A673 (cell line): Measurements from ENCODE around the gene RGL3. TPM values are rescaled to one million over a fixed set of nuclear protein-coding genes. Genes with fewer than 3 reads are reported as not detected.

ENCODE experiments used
- total RNA-seq: library from RNA; stranded (reverse); gene quantifications from 2 replicates; pipeline ENCODE4 v1.2.3, GENCODE V29; 2021

RGL3 gene
- total RNA-seq, 1 experiment from 2014 or later = not detected

Other genes with a start within 250 kb of the RGL3 start
- 85.8 and 90.9 TPM in 2 replicates for gene KANK2, start 221.8 kb downstream of the RGL3 start, total RNA-seq
- not detected in 2 replicates for gene ANGPTL8, start 179.7 kb downstream of the RGL3 start, total RNA-seq
- 15.6 and 24.5 TPM in 2 replicates for gene DOCK6, start 156.8 kb downstream of the RGL3 start, total RNA-seq
- gene TSPAN16, start 123.2 kb downstream of the RGL3 start, total RNA-seq = not detected in 2 replicates
- gene RAB3D, start 79.7 kb downstream of the RGL3 start, total RNA-seq = 25.4 and 35.5 TPM in 2 replicates
- gene TMEM205, start 73.0 kb downstream of the RGL3 start, total RNA-seq = 94.3 and 100 TPM in 2 replicates
- gene CCDC159, start 72.8 kb downstream of the RGL3 start, total RNA-seq = 7.9 and 11.6 TPM in 2 replicates
- 19.0 and 20.2 TPM in 2 replicates for gene PLPPR2, start 63.9 kb downstream of the RGL3 start, total RNA-seq
- 2.5 and 3.3 TPM in 2 replicates for gene SWSAP1, start 44.6 kb downstream of the RGL3 start, total RNA-seq
- 5.3 and 6.0 TPM in 2 replicates for gene EPOR, start 35.0 kb downstream of the RGL3 start, total RNA-seq
- gene ODAD3, start 15.8 kb upstream of the RGL3 start, total RNA-seq = 0.39 and 1.4 TPM in 2 replicates
- gene PRKCSH, start 16.3 kb upstream of the RGL3 start, total RNA-seq = 456 and 468 TPM in 2 replicates
- 5.3 TPM in 2 replicates for gene ELAVL3, start 61.7 kb upstream of the RGL3 start, total RNA-seq
- gene ZNF653, start 86.5 kb upstream of the RGL3 start, total RNA-seq = 15.9 and 16.4 TPM in 2 replicates
- 64.7 and 74.8 TPM in 2 replicates for gene ECSIT, start 109.8 kb upstream of the RGL3 start, total RNA-seq
- 0.60 TPM in 1 of 2 replicates, not detected in the other for gene CNN1, start 119.5 kb upstream of the RGL3 start, total RNA-seq
- 83.5 and 97.9 TPM in 2 replicates for gene ELOF1, start 139.9 kb upstream of the RGL3 start, total RNA-seq
- gene ACP5, start 158.3 kb upstream of the RGL3 start, total RNA-seq = not detected in 2 replicates
- gene ZNF627, start 178.2 kb upstream of the RGL3 start, total RNA-seq = 13.9 and 14.0 TPM in 2 replicates